ENCODE data around the gene TBC1D22B. TPM values are rescaled to one million over a fixed set of nuclear protein-coding genes. Genes with fewer than 3 reads are reported as not detected.
A peak's percentile ranks its signal among the peaks of the same experiment; 100 is the strongest.

The TBC1D22B gene
- total RNA-seq, result 15.3 TPM

- DNase-seq (ENCODE audit: low spot score), result peak; percentile 95
These were observed at the start of gene TBC1D22B, which contains the start of gene TMEM217 for GRCh38 chr6:37257634-37258404. TBC1D22B (plus strand) TSS chr6:37257772; CDS start chr6:37257918, 146 bp downstream. TMEM217 (minus strand) TSS chr6:37258144; CDS start chr6:37219030, 39,114 bp downstream.

DNA sequence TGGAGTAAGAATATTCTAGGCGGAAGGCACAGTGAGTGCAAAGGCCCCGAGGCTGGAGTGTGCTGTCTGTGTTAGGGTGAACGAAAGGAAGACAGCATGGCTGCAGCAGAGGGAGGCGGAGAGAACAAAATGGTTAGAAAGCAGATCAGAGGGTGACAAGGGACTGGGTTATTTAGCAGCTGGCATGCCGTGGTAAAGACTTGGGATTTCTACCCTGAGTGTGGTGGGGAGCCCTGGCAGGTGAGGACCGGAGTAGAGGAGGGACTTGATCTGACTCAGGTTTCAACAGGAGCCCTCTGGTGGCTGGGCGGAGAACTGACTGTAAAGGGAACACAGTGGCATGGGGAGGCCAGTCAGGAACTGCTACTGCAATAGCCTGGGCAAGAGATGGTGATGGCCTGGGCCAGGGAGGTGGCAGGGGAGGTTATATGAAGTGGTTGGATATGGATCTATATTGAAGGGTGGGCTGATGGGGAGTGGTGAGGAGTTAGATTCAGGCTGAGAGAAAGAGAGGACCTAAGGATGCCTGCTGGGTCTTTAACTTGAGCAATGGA lies 49.6 kb upstream of the TBC1D22B start:
- peak; percentile 87 for DNase-seq (ENCODE audit: low spot score)

DNA sequence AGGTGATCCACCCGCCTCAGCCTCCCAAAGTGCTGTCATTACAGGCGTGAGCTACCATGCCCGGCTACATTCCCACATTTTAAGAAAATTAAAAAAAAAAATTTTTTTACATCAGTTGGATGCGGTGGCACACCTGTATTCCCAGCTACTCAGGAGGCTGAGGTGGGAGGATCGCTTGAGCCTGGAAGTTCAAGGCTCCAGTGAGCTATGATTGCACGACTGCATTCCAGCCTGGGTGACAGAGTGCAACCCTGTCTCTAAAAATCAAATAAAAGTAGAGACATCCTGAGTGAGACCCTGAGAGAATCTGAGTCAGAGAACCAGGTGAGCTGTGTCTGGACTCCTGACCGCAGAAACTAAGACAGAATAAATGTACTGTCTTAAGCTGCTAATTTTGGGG lies 48.8 kb upstream of the TBC1D22B start:
- DNase-seq (ENCODE audit: low spot score), result no peak

DNA sequence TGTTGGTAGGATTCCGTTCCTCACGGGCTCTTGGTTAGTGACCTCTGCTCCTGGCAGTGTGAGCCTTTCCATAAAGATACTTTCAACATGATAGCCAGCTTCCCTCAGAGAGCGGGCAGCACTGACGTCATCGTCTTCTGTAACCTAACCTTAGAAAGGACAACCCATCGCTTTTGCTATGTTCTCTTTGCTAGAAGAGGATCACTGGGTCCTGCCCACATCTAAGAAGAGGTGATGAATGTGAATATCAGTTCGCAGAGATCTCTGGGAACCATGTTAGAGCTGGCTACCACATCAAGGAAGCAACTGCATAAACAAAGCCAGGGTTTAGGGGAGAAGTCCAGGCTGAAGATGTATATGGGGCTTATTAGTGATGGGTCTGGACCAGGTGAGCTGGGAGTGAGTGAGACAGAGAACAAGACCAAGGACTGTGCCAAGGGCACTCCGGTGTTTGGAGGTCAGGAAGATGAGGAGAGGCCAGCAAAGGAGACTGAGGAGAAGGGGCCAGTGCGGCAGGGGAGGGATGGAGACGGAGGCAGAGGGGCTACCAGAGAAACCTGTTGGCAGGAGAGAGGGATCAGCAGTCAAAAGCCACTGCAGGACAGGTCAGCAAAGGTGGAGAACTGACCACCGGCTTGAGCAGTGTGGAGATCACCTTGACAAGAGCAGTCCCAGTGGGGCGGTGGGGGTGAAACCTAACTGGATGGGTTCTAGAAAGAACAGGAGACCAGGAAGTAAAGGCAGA lies 47.9 kb upstream of the TBC1D22B start:
- no peak for DNase-seq (ENCODE audit: low spot score)

GRCh38 chr6:37210313-37210968 lies 47.1 kb upstream of the TBC1D22B start:
- peak; percentile 89 for DNase-seq (ENCODE audit: low spot score)

DNA sequence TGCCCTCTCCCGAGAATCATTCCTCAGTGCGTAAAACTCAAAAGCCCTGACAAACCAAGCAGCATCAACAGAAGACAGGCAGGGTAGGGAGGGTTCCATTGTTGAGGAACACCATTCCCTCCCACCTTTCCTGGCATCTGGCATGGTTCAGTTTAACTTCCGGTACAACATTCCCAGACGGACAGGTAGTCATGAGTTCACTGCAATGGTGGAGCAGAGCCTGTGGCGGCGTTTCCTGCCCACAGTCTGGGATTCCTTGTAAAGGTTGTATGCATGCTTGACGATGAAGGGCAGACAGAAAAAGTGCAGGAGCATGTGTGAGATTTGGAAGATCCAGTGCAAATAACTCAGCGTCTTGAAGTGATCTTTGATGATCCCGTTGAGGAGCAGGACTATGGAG lies 45.3 kb upstream of the TBC1D22B start:
- no peak for DNase-seq (ENCODE audit: low spot score)

DNA sequence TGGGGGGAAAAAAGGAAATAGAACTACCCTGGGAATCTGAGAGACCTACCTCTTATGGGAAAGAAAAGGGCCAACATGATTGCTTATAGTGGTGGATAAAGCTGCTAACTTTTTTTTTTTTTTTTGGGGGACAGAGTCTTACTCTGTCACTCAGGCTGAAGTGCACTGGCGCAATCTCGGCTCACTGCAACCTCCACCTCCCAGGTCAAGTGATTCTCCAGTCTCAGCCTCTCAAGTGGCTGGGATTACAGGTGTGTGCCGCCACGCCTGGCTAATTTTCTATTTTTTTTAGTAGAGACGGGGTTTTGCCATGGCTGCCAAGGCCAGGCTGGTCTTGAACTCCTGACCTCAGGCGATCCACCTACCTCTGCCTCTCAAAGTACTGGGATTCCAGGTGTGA lies 39.5 kb upstream of the TBC1D22B start:
- no peak for DNase-seq (ENCODE audit: low spot score)

DNA sequence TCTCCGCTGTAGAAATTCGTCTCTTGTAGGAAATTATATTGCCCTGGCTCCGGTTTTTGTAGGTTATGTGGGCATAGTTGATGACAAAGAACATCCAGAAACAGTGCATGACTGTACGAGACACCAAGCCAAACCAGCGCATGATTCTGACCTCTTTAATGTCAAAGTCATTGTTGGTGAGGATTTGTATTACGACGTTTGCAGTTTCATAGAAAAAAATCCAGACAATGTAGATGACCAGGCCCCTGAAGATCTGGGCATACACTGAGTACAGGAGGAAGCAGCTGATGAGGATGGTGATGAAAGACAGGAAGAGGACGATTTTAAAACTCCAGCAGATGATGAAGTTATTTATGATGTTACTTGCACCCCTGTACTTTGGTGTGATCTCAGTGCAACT lies 39.1 kb upstream of the TBC1D22B start:
- no peak for DNase-seq (ENCODE audit: low spot score)

DNA sequence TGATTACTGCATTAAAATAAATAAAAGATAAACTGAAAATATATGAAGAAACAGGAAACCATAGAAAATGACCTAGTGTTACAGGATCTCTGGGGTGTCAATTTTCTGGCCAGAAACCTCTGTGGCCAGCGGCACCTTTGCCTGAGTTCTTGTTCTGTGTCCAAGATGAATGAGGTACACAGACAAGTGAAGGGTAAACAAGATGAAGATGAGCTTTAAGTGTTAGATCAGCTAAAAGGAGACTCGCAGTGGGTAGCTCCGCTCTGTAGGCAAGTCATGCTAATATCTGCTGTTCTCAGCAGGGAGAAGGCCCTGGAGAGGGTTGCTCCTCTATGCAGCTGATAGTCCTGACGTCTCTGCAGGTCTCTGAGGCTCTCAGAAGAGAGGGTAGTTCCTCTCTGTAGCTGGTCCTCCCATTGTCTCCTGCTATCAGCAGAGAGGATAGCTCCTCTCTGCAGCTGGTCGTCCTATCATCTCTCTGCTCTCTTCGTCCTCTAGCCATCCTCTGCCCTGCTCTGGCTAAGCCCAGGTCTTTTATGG lies 35.9 kb upstream of the TBC1D22B start:
- DNase-seq (ENCODE audit: low spot score), result no peak

- peak; percentile 70 for DNase-seq (ENCODE audit: low spot score)
These were observed 35.2 kb upstream of the TBC1D22B start for GRCh38 chr6:37222125-37222967.

- no peak for DNase-seq (ENCODE audit: low spot score)
These were observed 34.6 kb upstream of the TBC1D22B start for GRCh38 chr6:37222992-37223391.

- DNase-seq (ENCODE audit: low spot score), result no peak
These were observed 32.0 kb upstream of the TBC1D22B start for GRCh38 chr6:37225350-37226169.

GRCh38 chr6:37230104-37230503 lies 27.5 kb upstream of the TBC1D22B start:
- DNase-seq (ENCODE audit: low spot score), result no peak

GRCh38 chr6:37232430-37233017 lies 25.0 kb upstream of the TBC1D22B start:
- no peak for DNase-seq (ENCODE audit: low spot score)

DNA sequence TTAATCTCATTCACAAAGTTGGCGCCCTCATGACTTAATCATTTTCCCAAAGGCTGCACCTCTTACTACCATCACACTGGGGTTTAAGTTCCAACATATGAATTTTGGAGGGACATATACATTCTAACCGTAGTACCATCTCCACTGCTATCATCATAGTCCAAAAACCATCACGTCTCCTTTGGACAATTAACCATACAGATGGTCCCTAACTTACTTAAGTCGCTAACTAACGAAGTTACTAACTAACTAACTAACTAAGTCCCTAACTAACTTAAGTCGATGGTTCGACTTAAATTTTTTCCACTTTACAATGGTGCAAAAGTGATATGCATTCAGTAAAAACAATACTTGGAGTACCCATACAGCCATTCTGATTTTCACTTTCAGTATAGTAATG lies 24.0 kb upstream of the TBC1D22B start:
- no peak for DNase-seq (ENCODE audit: low spot score)

DNA sequence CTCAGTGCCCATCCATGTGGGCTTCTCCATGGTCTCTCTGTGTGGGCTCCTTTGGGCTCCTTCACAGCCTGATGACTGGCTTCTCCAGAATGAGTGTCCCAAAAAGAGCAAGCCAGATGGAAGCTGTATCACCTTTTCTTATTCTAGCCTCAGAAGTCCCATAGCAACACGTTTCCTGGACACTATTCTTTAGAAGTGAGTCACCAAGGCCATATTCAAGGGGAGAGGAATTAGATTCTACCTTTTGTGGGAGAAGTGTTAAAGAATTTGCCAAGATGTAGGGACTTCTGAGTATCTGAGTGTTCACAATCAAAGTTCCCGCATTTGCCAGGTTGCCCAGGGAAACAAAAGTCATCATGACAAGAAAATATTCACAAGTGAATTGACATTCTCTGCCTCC lies 20.7 kb upstream of the TBC1D22B start:
- no peak for DNase-seq (ENCODE audit: low spot score)

- no peak for DNase-seq (ENCODE audit: low spot score)
These were observed 19.8 kb upstream of the TBC1D22B start for GRCh38 chr6:37237789-37238188.

DNA sequence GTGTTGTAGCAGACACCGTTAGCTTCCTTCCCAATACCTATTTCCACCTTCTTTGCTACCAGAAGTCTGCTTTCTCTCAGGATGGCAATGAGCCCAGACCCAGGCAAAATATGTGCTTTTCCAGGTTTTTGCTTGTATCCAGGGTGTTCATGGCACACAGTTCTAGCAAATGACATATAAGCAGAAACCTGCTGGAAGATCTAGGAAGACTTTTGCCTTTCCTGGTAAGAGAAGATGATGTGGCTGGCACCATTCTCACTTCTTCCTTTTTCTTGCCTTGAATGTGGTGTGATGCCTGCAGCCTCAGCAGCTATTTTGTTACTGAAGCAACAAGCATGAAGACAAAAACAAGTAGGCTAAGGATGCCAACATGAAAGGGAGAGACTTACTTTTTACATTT lies 19.2 kb upstream of the TBC1D22B start:
- no peak for DNase-seq (ENCODE audit: low spot score)

GRCh38 chr6:37239526-37239925 lies 18.0 kb upstream of the TBC1D22B start:
- DNase-seq (ENCODE audit: low spot score), result no peak
